ENCODE results near the gene RIMS4. TPM values are rescaled to one million over a fixed set of nuclear protein-coding genes. Genes with fewer than 3 reads are reported as not detected.
A peak's percentile ranks its signal among the peaks of the same experiment; 100 is the strongest.

The RIMS4 gene
- 15.5 and 16.3 TPM in 2 replicates for total RNA-seq (2021)
- long read RNA-seq, partial matches to known transcripts = 1 of 17 reads
- long read RNA-seq, other reads (novel, unspliced or antisense) = 16 of 17 reads

GRCh38 chr20:44810391-44811149, at the start of gene RIMS4:
Gene RIMS4, minus strand, starts transcription at chr20:44810546. Its CDS starts 275 bp downstream, at chr20:44810271.
- no peak within 1 kb of the TSS for H3K23ac ChIP-seq (ENCODE audit: insufficient read length, low read depth, low read length)
- DNase-seq = peak; percentile 41
- no peak within 1 kb of the TSS for H3K56ac ChIP-seq (ENCODE audit: insufficient read length, low read depth, low read length)
- no peaks in the 10 kb centered on the region for H3K79me1 ChIP-seq (ENCODE audit: insufficient read depth, low read depth, low read length, poor library complexity, severe bottlenecking)
- no peaks in the 10 kb centered on the region; a peak in 1 of 7 replicates for H3K36me3 Mint-ChIP-seq (ENCODE audit: insufficient read depth in 1 of 3, low read depth in 3 of 3)
- peak within 1 kb of the TSS; percentile 79 for H3K4me2 ChIP-seq (ENCODE audit: insufficient read depth, insufficient read length, low read length)
- peaks cover 19% of the 10 kb centered on the region for H3K27me3 ChIP-seq (ENCODE audit: insufficient read depth, low read length)
- no peak within 1 kb of the TSS for H4K91ac ChIP-seq (ENCODE audit: insufficient read length, low read depth, low read length)
- peaks cover 6% of the 10 kb centered on the region for H3K23me2 ChIP-seq (ENCODE audit: insufficient read length, low read depth, low read length, poor library complexity, severe bottlenecking)
- no peak within 1 kb of the TSS for H3K4ac ChIP-seq (ENCODE audit: low read depth, low read length)
- H3K18ac ChIP-seq (ENCODE audit: insufficient read length, low read depth, low read length) = no peak within 1 kb of the TSS
- H2BK120ac ChIP-seq (ENCODE audit: low read depth, low read length, poor library complexity, severe bottlenecking) = no peak within 1 kb of the TSS
- H3K27ac Mint-ChIP-seq = no peak within 1 kb of the TSS
- H3K4me1 ChIP-seq (ENCODE audit: insufficient read depth, low read length) = no peaks in the 10 kb centered on the region; the same call in 1 of the 2 replicates
- no peak within 1 kb of the TSS for H3T11ph ChIP-seq (ENCODE audit: low read length)
- H3K79me2 ChIP-seq (ENCODE audit: insufficient read depth, low read length) = no peaks in the 10 kb centered on the region
- no peak within 1 kb of the TSS for H4K8ac ChIP-seq (replicated peaks; ENCODE audit: insufficient read length, low read depth, low read length)
- H4K5ac ChIP-seq (ENCODE audit: insufficient read length, low read depth, low read length) = no peak within 1 kb of the TSS
- no peak within 1 kb of the TSS for H2BK15ac ChIP-seq (ENCODE audit: low read depth, low read length)
- no peak within 1 kb of the TSS for H2AK5ac ChIP-seq (ENCODE audit: insufficient read length, low read length)
- peaks cover 0 to 3% of the 10 kb centered on the region in 2 experiments; a peak in 2 of 5 replicates for H3K9me3 Mint-ChIP-seq
- no peak within 1 kb of the TSS for H2AFZ ChIP-seq (ENCODE audit: low read length)
- no peaks in the 10 kb centered on the region for H3K9me3 ChIP-seq (ENCODE audit: control insufficient read depth, low read depth, low read length)
- H3K4me3 Mint-ChIP-seq = peak within 1 kb of the TSS; percentile 70 to 88
- H3K4me1 Mint-ChIP-seq = peaks cover 12 to 43% of the 10 kb centered on the region in 2 experiments
- no peak within 1 kb of the TSS for H3K27ac ChIP-seq (ENCODE audit: insufficient read length, low read depth, low read length)
- no peak within 1 kb of the TSS for H3K9ac ChIP-seq (ENCODE audit: extremely low read depth, insufficient read length, low read length)
- no peak for TF ChIP-seq CTCF (conservative IDR thresholded peaks at IDR 0.05)
- no peak within 1 kb of the TSS for H2BK12ac ChIP-seq (ENCODE audit: insufficient read length, low read depth, low read length)
- H2BK5ac ChIP-seq (ENCODE audit: insufficient read length, low read length) = no peak within 1 kb of the TSS
- peaks cover 68% of the 10 kb centered on the region for H3K27me3 Mint-ChIP-seq (ENCODE audit: low read depth)
- no CpG with 5 or more reads among the region's 89 CpGs for WGBS (ENCODE audit: extremely low coverage, insufficient read length, low lambda C conversion rate)
- no peak within 1 kb of the TSS; the same call in 1 of the 2 replicates for H3K14ac ChIP-seq (ENCODE audit: insufficient read depth, low read length)
- H4K20me1 ChIP-seq (ENCODE audit: control insufficient read depth, insufficient read depth, insufficient read length) = no peaks in the 10 kb centered on the region
- no peak within 1 kb of the TSS for H2BK20ac ChIP-seq (ENCODE audit: low read depth, low read length, poor library complexity, severe bottlenecking)

Measured in H9 (cell line).